Motor neuron (in vitro differentiated cells): ENCODE data around the gene STAG1. TPM values are rescaled to one million over a fixed set of nuclear protein-coding genes. Genes with fewer than 3 reads are reported as not detected.
"Not testable (repeated sequence)": the region's sequence is repeated elsewhere in the genome, so short reads cannot be mapped to it uniquely, and the experiment has no call there.

Source experiments
- ATAC-seq, 8 experiments: fragments of 200-7000 bp; cut with Tn5 transposase; replicated peaks in 6 of 8; 2 replicates each; pipeline ENCODE4 v1.8.0; 2021; ENCODE audit warnings: mild to moderate bottlenecking in 8 of 8, moderate library complexity in 8 of 8
- H3K27ac ChIP-seq, 2 donors: fragments of 250-450 bp; sonication (Bioruptor Pico); 2 replicates each; pipeline ENCODE4 v1.9.0; 2021; ENCODE audit warnings: antibody characterized with exemption in 2 of 2, mild to moderate bottlenecking in 2 of 2, moderate library complexity in 1 of 2
- H3K4me1 ChIP-seq, 2 donors: fragments of 250-450 bp; sonication (Bioruptor Pico); replicated peaks in 1 of 2; 2 replicates each; pipeline ENCODE4 v1.6.1; 2021; ENCODE audit warnings: antibody characterized with exemption in 2 of 2, mild to moderate bottlenecking in 2 of 2, moderate library complexity in 1 of 2
- H3K4me3 ChIP-seq, 5 donors: fragments of 250-450 bp; sonication (Bioruptor Pico); 2 replicates each; pipeline ENCODE4 v1.9.0; 2021; ENCODE audit warnings: antibody characterized with exemption in 5 of 5, mild to moderate bottlenecking in 5 of 5, moderate library complexity in 4 of 5
- WGBS, 10 experiments: fragments of 450-650 bp; shearing (Covaris generic); methylation state at CpG; one replicate each; pipeline ENCODE4 v1.0.0; 2022; 5-methylcytosine and 5-hydroxymethylcytosine counted together
- in situ Hi-C, 9 experiments: fragments of 400-800 bp; cut with MboI; loops; one replicate each; pipeline ENCODE4 v1.15.0; 2021; ENCODE audit warnings: low sequenced_read_pairs in 9 of 9, low pct_unique_long_range_greater_than_20kb in 2 of 9; ENCODE audit not compliant: unreplicated experiment in 9 of 9
- total RNA-seq, 8 experiments: library from RNA; unstranded; fragments of 300-600 nt; gene quantifications; 2 replicates each; pipeline versions ENCODE4 v1.2.3 to v1.2.4, GENCODE V29; 2022

STAG1 gene
- total RNA-seq, 8 experiments from 2014 or later, result 19.1 to 36.9 (median 29.4) TPM

- Histone ChIP-seq H3K27ac (no peak overlapping the region), H3K4me3 (no peak overlapping the region), H3K4me1 (no peaks in the 10 kb centered on the region)
- no peak for ATAC-seq
- in situ Hi-C loops, result no loop called here
- 80 to 100% (median 100%) methylated on average over 1 of the region's 1 CpG; no CpG with 5 or more reads in 3 of the 10 experiments for WGBS, 10 experiments
Observed at GRCh38 chr3:136716629-136717028, 35.5 kb downstream of the STAG1 start.

DNA sequence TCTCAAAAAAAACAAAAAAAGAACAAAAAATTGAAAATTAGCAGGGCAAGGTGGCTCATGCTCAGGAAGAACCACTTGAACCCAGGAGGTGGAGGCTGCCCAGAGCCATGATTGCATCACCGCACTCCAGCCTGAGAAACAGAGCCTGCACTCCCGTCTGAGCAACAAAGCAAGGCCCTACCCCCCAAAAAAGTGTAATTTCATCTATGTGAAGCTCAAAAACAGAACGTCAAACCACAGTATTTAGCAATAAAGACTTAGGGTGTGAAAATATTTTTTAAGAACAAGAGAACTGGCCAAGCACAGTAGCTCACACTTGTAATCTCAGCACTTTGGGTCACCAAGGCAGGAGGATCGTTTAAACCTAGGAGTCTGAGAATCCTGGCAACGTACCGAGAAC lies 38.2 kb downstream of the STAG1 start:
- H3K4me1 ChIP-seq, result no peaks in the 10 kb centered on the region
- H3K4me3 ChIP-seq, result no peak overlapping the region
- WGBS, 10 experiments, result 93 to 100% (median 100%) methylated on average over 2 to 6 of the region's 6 CpGs; no CpG with 5 or more reads in 1 of the 10 experiments
- no peak overlapping the region for H3K27ac ChIP-seq
- no peak for ATAC-seq
- in situ Hi-C loops, result no loop called here

DNA sequence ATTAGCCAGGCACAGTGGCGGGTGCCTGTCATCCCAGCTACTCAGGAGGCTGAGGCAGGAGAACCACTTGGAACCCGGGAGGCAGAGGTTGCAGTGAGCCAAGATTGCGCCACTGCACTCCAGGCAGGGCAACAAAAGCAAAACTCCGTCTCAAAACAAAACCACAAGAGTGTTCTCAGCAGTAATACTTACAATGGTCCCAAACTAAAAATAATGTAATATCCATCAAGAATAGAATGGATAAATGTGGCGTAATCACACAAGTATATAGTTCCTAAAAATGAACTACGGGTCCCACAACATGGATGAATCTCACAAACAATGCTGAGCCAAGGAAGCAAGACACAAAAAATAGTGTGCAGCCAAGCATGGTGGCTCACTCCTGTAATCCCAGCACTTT lies 39.2 kb downstream of the STAG1 start:
- no peak for ATAC-seq
- 93 to 100% (median 100%) methylated on average over 2 to 6 of the region's 6 CpGs; no CpG with 5 or more reads in 2 of the 10 experiments for WGBS, 10 experiments

GRCh38 chr3:136711888-136712287 lies 40.3 kb downstream of the STAG1 start:
- WGBS, 10 experiments, result 76 to 100% (median 93%) methylated on average over 3 to 8 of the region's 9 CpGs
- H3K27ac ChIP-seq, in situ Hi-C loops, H3K4me1 ChIP-seq, H3K4me3 ChIP-seq, ATAC-seq: not testable (repeated sequence)

More for the DNA sequence above, 39.2 kb downstream of the STAG1 start:
- no peaks in the 10 kb centered on the region for H3K4me1 ChIP-seq
- no peak overlapping the region for H3K4me3 ChIP-seq
- H3K27ac ChIP-seq, result no peak overlapping the region
- in situ Hi-C loops, result no loop called here

DNA sequence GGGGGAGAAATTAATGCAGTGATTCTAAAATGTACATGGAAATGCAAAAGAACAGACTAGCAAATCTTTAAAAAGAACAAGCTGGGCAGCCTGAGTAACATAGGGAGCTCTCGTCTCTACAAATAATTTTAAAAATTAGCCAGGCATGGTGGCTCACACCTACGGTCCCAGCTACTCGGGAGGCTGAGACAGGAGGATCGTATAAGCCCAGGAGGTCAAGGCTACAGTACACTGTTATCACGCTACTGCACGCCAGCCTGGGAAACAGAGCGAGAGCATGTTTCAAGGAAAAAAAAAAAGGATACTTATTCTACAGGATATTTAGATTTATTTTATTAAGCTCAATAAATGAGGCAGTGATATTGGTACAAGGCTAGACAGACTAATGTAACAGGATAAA lies 40.9 kb downstream of the STAG1 start:
- no peak overlapping the region for H3K4me3 ChIP-seq
- no peak overlapping the region for H3K27ac ChIP-seq
- in situ Hi-C loops, result no loop called here
- no peak for ATAC-seq
- 92 to 100% (median 100%) methylated on average over 1 to 7 of the region's 7 CpGs; no CpG with 5 or more reads in 1 of the 10 experiments for WGBS, 10 experiments
- H3K4me1 ChIP-seq, result no peaks in the 10 kb centered on the region

GRCh38 chr3:136709775-136710174 lies 42.4 kb downstream of the STAG1 start:
- in situ Hi-C loops, H3K4me3 ChIP-seq, ATAC-seq, H3K4me1 ChIP-seq, H3K27ac ChIP-seq: not testable (repeated sequence)
- 100% methylated on average over 1 of the region's 1 CpG; no CpG with 5 or more reads in 8 of the 10 experiments for WGBS, 10 experiments

- Histone ChIP-seq H3K27ac (no peak overlapping the region), H3K4me1 (no peaks in the 10 kb centered on the region), H3K4me3 (no peak overlapping the region)
- ATAC-seq, result peak in 1 of 8 experiments; percentile 13
- 17 to 100% (median 88%) methylated on average over 1 to 3 of the region's 3 CpGs for WGBS, 10 experiments
- in situ Hi-C loops, result no loop called here
Observed at GRCh38 chr3:136708333-136708985, 43.7 kb downstream of the STAG1 start.

DNA sequence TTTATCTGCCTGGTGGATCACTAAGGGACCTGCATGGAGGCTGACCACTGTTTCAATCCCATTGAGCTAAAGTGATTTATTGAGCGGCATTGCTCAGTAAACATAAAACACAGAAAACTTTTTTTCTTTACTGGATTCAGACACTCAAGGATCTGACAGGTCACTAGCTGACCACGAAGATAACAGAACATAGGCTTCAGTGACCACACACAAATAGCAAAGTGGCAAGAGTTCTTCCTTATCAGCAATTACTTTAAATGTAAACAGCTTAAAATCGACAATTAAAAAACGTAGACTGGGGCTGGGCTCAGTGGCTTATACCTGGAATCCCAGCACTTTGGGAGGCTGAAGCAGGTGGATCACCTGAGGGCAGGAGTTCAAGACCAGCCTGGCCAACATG lies 48.7 kb downstream of the STAG1 start:
- in situ Hi-C loops, result no loop called here
- Histone ChIP-seq H3K4me3 (no peak overlapping the region), H3K27ac (no peak overlapping the region), H3K4me1 (no peaks in the 10 kb centered on the region)
- ATAC-seq, result no peak
- WGBS, 10 experiments, result 83 to 100% (median 94%) methylated on average over 1 to 4 of the region's 4 CpGs; no CpG with 5 or more reads in 1 of the 10 experiments

DNA sequence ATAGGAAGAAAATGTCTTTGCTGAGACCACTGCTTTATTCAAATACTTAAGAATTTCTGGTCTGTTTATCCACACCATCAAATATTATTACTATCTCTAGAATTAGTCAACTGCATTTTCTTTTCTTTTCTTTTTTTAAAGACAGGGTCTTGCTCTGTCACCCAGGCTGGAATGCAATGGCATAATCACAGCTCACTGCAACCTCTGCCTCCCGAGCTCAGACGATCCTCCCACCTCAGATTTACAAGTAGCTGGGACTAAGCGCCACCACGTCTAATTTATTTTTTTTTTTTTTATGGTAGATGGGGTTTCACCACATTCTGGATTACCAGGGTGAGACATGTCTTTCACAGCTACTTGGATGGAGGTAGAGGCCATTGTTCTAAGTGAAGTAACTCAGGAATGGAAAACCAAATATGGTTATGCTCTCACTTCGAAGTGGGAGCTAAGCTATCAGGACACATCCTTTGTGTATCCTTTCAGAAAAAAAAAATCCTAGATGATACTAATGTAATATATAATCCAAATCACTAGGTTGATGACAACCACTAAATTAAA lies 52.8 kb downstream of the STAG1 start:
- WGBS, 10 experiments, result 72 to 100% (median 82%) methylated on average over 2 to 5 of the region's 5 CpGs; no CpG with 5 or more reads in 2 of the 10 experiments
- no peaks in the 10 kb centered on the region for H3K4me1 ChIP-seq
- H3K27ac ChIP-seq, result no peak overlapping the region
- no peak overlapping the region for H3K4me3 ChIP-seq
- in situ Hi-C loops, result no loop called here
- no peak for ATAC-seq

GRCh38 chr3:136698361-136698760 lies 53.8 kb downstream of the STAG1 start:
- H3K27ac ChIP-seq, result no peak overlapping the region
- no peak for ATAC-seq
- WGBS, 10 experiments, result 69 to 100% (median 93%) methylated on average over 1 to 3 of the region's 3 CpGs; no CpG with 5 or more reads in 1 of the 10 experiments
- H3K4me1 ChIP-seq, result no peaks in the 10 kb centered on the region
- in situ Hi-C loops, result no loop called here
- H3K4me3 ChIP-seq, result no peak overlapping the region

DNA sequence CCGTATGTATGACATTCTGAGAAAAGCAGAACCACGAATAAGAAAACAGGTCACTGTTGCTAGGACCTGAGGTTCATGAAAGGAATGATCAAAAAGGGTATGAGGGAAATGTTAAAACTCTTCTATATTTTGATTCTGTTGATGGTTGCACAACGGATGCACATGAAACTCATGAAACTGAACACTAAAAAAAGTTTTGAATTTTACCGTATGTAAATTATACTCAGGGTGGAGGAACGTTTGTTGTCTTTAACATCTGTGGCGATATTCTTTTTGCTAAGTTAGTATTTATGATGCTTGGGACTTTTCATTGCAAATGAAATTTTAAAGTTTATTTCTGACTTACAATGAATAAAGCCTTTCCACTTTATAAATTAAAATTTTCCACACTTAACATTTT lies 55.4 kb downstream of the STAG1 start:
- Histone ChIP-seq H3K27ac (no peak overlapping the region), H3K4me1 (no peaks in the 10 kb centered on the region), H3K4me3 (no peak overlapping the region)
- peak in 3 of 8 experiments; percentile 56 to 87 (median 85) for ATAC-seq
- 5 to 98% (median 92%) methylated on average over 5 to 6 of the region's 6 CpGs for WGBS, 10 experiments
- in situ Hi-C loops, result no loop called here

- 83 to 100% (median 100%) methylated on average over 1 to 2 of the region's 2 CpGs for WGBS, 10 experiments
- Histone ChIP-seq H3K4me3 (no peak overlapping the region), H3K27ac (no peak overlapping the region), H3K4me1 (no peaks in the 10 kb centered on the region)
- in situ Hi-C loops, result no loop called here
- ATAC-seq, result no peak
Observed at GRCh38 chr3:136694321-136694720, 57.9 kb downstream of the STAG1 start.

DNA sequence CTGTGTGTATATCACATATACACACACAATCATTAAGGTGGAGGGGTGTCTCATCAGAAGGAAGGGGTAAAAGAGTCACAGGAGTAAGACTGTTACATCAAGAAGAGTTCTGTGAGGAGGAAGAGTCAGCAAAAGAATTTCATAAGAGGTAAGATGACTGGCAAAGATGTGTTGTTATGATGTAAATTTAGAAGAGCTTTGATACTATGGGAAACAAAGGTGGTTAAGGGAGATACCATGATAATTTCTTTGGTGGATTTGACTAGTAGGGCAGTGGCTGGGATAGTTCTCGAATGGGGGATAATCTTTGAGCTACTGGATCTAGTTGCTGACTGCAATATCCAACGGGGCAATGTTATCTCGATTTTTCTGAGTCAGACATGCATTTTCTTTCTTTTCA lies 61.6 kb downstream of the STAG1 start:
- no peak for ATAC-seq
- in situ Hi-C loops, result no loop called here
- no peak overlapping the region for H3K4me3 ChIP-seq
- H3K4me1 ChIP-seq, result no peaks in the 10 kb centered on the region
- no peak overlapping the region for H3K27ac ChIP-seq
- 78 to 100% (median 94%) methylated on average over 2 to 3 of the region's 3 CpGs; no CpG with 5 or more reads in 4 of the 10 experiments for WGBS, 10 experiments

DNA sequence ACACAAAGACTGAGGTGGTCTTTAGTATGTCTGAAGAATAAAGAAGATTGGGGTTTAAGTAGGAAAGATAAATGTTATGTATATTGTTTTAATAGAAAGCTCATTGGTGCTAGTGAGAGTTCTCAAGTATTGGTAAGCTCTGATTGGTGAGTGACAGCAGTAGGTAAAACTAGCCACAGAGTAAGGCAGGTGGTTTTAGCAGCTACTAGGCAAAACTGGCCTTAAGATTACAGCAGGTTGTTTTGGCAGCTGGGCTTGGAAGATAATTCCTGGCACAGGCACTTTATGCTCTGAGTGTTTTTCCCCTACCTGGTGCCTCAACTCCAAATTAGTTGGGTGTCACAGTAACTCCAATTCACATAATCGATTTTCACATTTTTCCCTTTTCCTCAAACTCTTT lies 66.3 kb downstream of the STAG1 start:
- no peak for ATAC-seq
- in situ Hi-C loops, result no loop called here
- 71 to 100% (median 100%) methylated on average over 1 of the region's 1 CpG; no CpG with 5 or more reads in 4 of the 10 experiments for WGBS, 10 experiments

More for the DNA sequence above, 66.3 kb downstream of the STAG1 start:
- H3K4me3 ChIP-seq, result no peak overlapping the region
- no peaks in the 10 kb centered on the region for H3K4me1 ChIP-seq
- H3K27ac ChIP-seq, result no peak overlapping the region
